Measurements from ENCODE around the gene TCTN1.

- TF ChIP-seq HDGF (IDR thresholded peaks at IDR 0.05; ENCODE audit: borderline replicate concordance) (no peak), BHLHE40 (IDR thresholded peaks at IDR 0.05; ENCODE audit: borderline replicate concordance) (no peak), FOXA1 (IDR thresholded peaks at IDR 0.05) (no peak), SP1 (IDR thresholded peaks at IDR 0.05) (no peak), CTBP1 (IDR thresholded peaks at IDR 0.05; ENCODE audit: borderline replicate concordance) (no peak), NFRKB (IDR thresholded peaks at IDR 0.05) (no peak), FOXK2 (IDR thresholded peaks at IDR 0.05) (no peak), FOXM1 (IDR thresholded peaks at IDR 0.05; ENCODE audit: borderline replicate concordance) (no peak), TARDBP (IDR thresholded peaks at IDR 0.05) (no peak), ARNT (IDR thresholded peaks at IDR 0.05) (no peak)
Measured at GRCh38 chr12:110564471-110564991, 49.4 kb upstream of the TCTN1 start.
